ENCODE results near the gene RNASE7. TPM values are rescaled to one million over a fixed set of nuclear protein-coding genes. Genes with fewer than 3 reads are reported as not detected.

The RNASE7 gene
- total RNA-seq, 4 donors from 2014 or later: 0.55 TPM; not detected in 3

GRCh38 chr14:21019366-21019765 is 22.8 kb upstream of the RNASE7 start:
- in situ Hi-C loops (cut with MboI; ENCODE audit: low sequenced_read_pairs in 4 of 4) (loop anchor here (10.0 kb wide), 2 partner anchors 75 to 85 kb away; partner anchors contain the start of genes TMEM253 (in 2 of the 4) and ZNF219 (in 2 of the 4)), intact Hi-C loops (cut with DNase I; ENCODE audit: low total_unique reads) (no loop called here)
- Histone ChIP-seq H3K4me3 (peak overlapping the region in 1 of 4 donors; percentile 16), H3K36me3 (peaks cover 0 to 74% of the 10 kb centered on the region in 2 donors), H3K4me1 (peaks cover 87 to 95% of the 10 kb centered on the region in 2 donors), H3K9me3 (no peaks in the 10 kb centered on the region), H3K27ac (peak overlapping the region; percentile 97 to 100 (median 100)), H3K27me3 (no peaks in the 10 kb centered on the region)
- DNase-seq (no peak), ATAC-seq (no peak)
- TF ChIP-seq, protein P1, sequence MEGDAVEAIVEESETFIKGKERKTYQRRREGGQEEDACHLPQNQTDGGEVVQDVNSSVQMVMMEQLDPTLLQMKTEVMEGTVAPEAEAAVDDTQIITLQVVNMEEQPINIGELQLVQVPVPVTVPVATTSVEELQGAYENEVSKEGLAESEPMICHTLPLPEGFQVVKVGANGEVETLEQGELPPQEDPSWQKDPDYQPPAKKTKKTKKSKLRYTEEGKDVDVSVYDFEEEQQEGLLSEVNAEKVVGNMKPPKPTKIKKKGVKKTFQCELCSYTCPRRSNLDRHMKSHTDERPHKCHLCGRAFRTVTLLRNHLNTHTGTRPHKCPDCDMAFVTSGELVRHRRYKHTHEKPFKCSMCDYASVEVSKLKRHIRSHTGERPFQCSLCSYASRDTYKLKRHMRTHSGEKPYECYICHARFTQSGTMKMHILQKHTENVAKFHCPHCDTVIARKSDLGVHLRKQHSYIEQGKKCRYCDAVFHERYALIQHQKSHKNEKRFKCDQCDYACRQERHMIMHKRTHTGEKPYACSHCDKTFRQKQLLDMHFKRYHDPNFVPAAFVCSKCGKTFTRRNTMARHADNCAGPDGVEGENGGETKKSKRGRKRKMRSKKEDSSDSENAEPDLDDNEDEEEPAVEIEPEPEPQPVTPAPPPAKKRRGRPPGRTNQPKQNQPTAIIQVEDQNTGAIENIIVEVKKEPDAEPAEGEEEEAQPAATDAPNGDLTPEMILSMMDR (IDR thresholded peaks at IDR 0.05 in 4 of 5, conservative IDR thresholded peaks at IDR 0.05 in 1 of 5): no peak
- no peak for TF ChIP-seq POLR2A (IDR thresholded peaks at IDR 0.05)

DNA sequence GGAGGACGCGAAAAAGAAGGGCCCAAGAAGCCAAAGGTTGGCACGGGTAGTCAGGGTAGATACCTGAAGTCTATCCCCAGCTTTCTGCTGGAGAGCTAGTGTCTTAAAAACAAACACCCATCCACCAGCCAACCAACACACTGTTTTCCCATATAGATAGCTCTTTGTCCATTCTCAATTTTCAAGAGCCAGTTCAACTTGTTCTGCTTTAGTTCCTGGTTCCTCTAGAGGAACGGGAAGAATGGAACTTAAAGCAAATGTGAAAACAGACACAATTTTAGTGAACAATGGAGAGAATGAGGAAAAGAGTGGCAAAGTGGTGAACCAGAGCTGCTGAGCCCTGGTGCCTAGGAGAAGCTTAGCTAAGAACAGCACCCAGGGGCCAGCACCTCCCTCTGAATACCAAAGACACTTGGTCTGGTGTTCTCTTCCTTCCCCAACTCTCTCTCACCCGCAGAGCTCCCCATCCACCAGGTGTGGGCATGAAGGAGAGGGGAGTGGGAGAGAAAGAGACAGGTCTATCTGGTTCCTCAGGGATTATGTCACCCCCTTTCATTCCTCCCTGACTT is 21.1 kb upstream of the RNASE7 start:
- Histone ChIP-seq H3K4me3 (peak overlapping the region in 3 of 4 donors; percentile 99), H3K9me3 (no peaks in the 10 kb centered on the region), H3K4me1 (peaks cover 77 to 81% of the 10 kb centered on the region in 2 donors), H3K27ac (peak overlapping the region; percentile 97 to 100 (median 100)), H3K27me3 (no peaks in the 10 kb centered on the region), H3K36me3 (peaks cover 0 to 74% of the 10 kb centered on the region in 2 donors)
- DNase-seq (no peak), ATAC-seq (no peak)
- in situ Hi-C loops (cut with MboI; ENCODE audit: low sequenced_read_pairs in 4 of 4): no loop called here
- TF ChIP-seq, protein P1 (IDR thresholded peaks at IDR 0.05 in 4 of 5, conservative IDR thresholded peaks at IDR 0.05 in 1 of 5): no peak
- no peak for TF ChIP-seq POLR2A (IDR thresholded peaks at IDR 0.05)
- intact Hi-C loops (cut with DNase I; ENCODE audit: low total_unique reads): no loop called here

GRCh38 chr14:21022686-21023085 is 19.5 kb upstream of the RNASE7 start:
- peaks cover 0 to 58% of the 10 kb centered on the region in 2 donors for H3K36me3 ChIP-seq
- no peaks in the 10 kb centered on the region for H3K27me3 ChIP-seq
- DNase-seq (no peak), ATAC-seq (no peak)
- H3K27ac ChIP-seq: peak overlapping the region; percentile 97 to 100 (median 100)
- peaks cover 77 to 81% of the 10 kb centered on the region in 2 donors for H3K4me1 ChIP-seq
- TF ChIP-seq, protein P1 (IDR thresholded peaks at IDR 0.05 in 4 of 5, conservative IDR thresholded peaks at IDR 0.05 in 1 of 5): no peak
- no peak for TF ChIP-seq POLR2A (IDR thresholded peaks at IDR 0.05)
- no peaks in the 10 kb centered on the region for H3K9me3 ChIP-seq
- intact Hi-C loops (cut with DNase I; ENCODE audit: low total_unique reads) (no loop called here), in situ Hi-C loops (cut with MboI; ENCODE audit: low sequenced_read_pairs in 4 of 4) (no loop called here)
- H3K4me3 ChIP-seq: peak overlapping the region; percentile 95 to 99 (median 99)

GRCh38 chr14:21023174-21023573 is 19.0 kb upstream of the RNASE7 start:
- peaks cover 77 to 80% of the 10 kb centered on the region in 2 donors for H3K4me1 ChIP-seq
- no peaks in the 10 kb centered on the region for H3K27me3 ChIP-seq
- intact Hi-C loops (cut with DNase I; ENCODE audit: low total_unique reads) (no loop called here), in situ Hi-C loops (cut with MboI; ENCODE audit: low sequenced_read_pairs in 4 of 4) (no loop called here)
- ATAC-seq: no peak
- H3K9me3 ChIP-seq: no peaks in the 10 kb centered on the region
- peak overlapping the region; percentile 95 to 99 (median 99) for H3K4me3 ChIP-seq
- DNase-seq: peak in 1 of 2 donors; percentile 49
- no peak for TF ChIP-seq POLR2A (IDR thresholded peaks at IDR 0.05)
- TF ChIP-seq, protein P1 (IDR thresholded peaks at IDR 0.05 in 4 of 5, conservative IDR thresholded peaks at IDR 0.05 in 1 of 5): no peak
- peak overlapping the region; percentile 97 to 100 (median 100) for H3K27ac ChIP-seq
- peaks cover 0 to 53% of the 10 kb centered on the region in 2 donors for H3K36me3 ChIP-seq
